Trophoblast cell (in vitro differentiated cells and primary cell): ENCODE data around the gene RASL10B.

ENCODE experiments used
- DNase-seq, 2 donors: peaks; one replicate each; pipeline ENCODE4 v3.0.0-alpha.2; 2016
- H2AFZ ChIP-seq: 2 replicates; pipeline ENCODE4 v1.6.1; 2013; ENCODE audit warnings: low read length, moderate library complexity, mild to moderate bottlenecking; ENCODE audit not compliant: insufficient read depth, poor library complexity
- H2AK5ac ChIP-seq: 2 replicates; pipeline ENCODE4 v1.6.1; 2013; ENCODE audit warnings: mild to moderate bottlenecking, low read length
- H2BK120ac ChIP-seq: 2 replicates; pipeline ENCODE4 v1.6.1; 2013; ENCODE audit warnings: low read length, mild to moderate bottlenecking, moderate library complexity; ENCODE audit not compliant: insufficient read depth, poor library complexity
- H2BK12ac ChIP-seq: 2 replicates; pipeline ENCODE4 v1.6.1; 2013; ENCODE audit warnings: mild to moderate bottlenecking, low read length, moderate library complexity
- H2BK5ac ChIP-seq: 2 replicates; pipeline ENCODE4 v1.6.1; 2013; ENCODE audit warnings: low read length, low read depth, moderate library complexity, mild to moderate bottlenecking; ENCODE audit not compliant: poor library complexity
- H3K14ac ChIP-seq: 2 replicates; pipeline ENCODE4 v1.6.1; 2013; ENCODE audit warnings: mild to moderate bottlenecking, low read length
- H3K18ac ChIP-seq: 2 replicates; pipeline ENCODE4 v1.6.1; 2013; ENCODE audit warnings: mild to moderate bottlenecking, low read length
- H3K23ac ChIP-seq: 2 replicates; pipeline ENCODE4 v1.6.1; 2013; ENCODE audit warnings: low read length
- H3K27ac ChIP-seq: 2 replicates; pipeline ENCODE4 v1.5.1; 2013; ENCODE audit warnings: low read depth, mild to moderate bottlenecking, inconsistent platforms, low read length, moderate library complexity
- H3K27me3 ChIP-seq: 2 replicates; pipeline ENCODE4 v1.6.1; 2013; ENCODE audit warnings: inconsistent platforms, mild to moderate bottlenecking, low read length, moderate library complexity; ENCODE audit not compliant: insufficient read depth
- H3K36me3 ChIP-seq, 2 experiments: 1 replicate in 1 of 2; 2 replicates in 1 of 2; pipeline ENCODE4 v1.6.1; 2013; ENCODE audit warnings: low read length in 2 of 2, mild to moderate bottlenecking in 2 of 2, moderate library complexity in 1 of 2; ENCODE audit not compliant: insufficient read depth in 2 of 2, control insufficient read depth in 1 of 2
- H3K4ac ChIP-seq: 2 replicates; pipeline ENCODE4 v1.6.1; 2013; ENCODE audit warnings: low read depth, mild to moderate bottlenecking, low read length, moderate library complexity
- H3K4me1 ChIP-seq, 2 experiments: 1 replicate in 1 of 2; 2 replicates in 1 of 2; pipeline ENCODE4 v1.6.1; 2013; ENCODE audit warnings: low read length in 2 of 2, mild to moderate bottlenecking in 2 of 2, moderate library complexity in 1 of 2; ENCODE audit not compliant: insufficient read depth in 2 of 2, control insufficient read depth in 1 of 2
- H3K4me2 ChIP-seq: 2 replicates; pipeline ENCODE4 v1.6.1; 2013; ENCODE audit warnings: inconsistent platforms, mild to moderate bottlenecking, low read length, moderate library complexity
- H3K4me3 ChIP-seq: 2 replicates; pipeline ENCODE4 v1.5.1; 2013; ENCODE audit warnings: mild to moderate bottlenecking, low read depth, low read length, inconsistent platforms
- H3K79me1 ChIP-seq: one replicate; pipeline ENCODE4 v1.6.1; 2013; ENCODE audit warnings: low read length
- H3K79me2 ChIP-seq: 2 replicates; pipeline ENCODE4 v1.6.1; 2013; ENCODE audit warnings: low read length, mild to moderate bottlenecking; ENCODE audit not compliant: control insufficient read depth, insufficient read depth, poor library complexity
- H3K9ac ChIP-seq: 2 replicates; pipeline ENCODE4 v1.6.1; 2013; ENCODE audit warnings: mild to moderate bottlenecking, low read length
- H3K9me3 ChIP-seq: 2 replicates; pipeline ENCODE4 v1.6.1; 2013; ENCODE audit warnings: low read depth, mild to moderate bottlenecking, control low read depth, inconsistent platforms, low read length; ENCODE audit not compliant: insufficient read depth
- H4K12ac ChIP-seq: 2 replicates; pipeline ENCODE4 v1.6.1; 2013; ENCODE audit warnings: low read depth, mild to moderate bottlenecking, low read length, moderate library complexity
- H4K8ac ChIP-seq: 2 replicates; pipeline ENCODE4 v1.6.1; 2013; ENCODE audit warnings: low read depth, mild to moderate bottlenecking, low read length, moderate library complexity
- H4K91ac ChIP-seq: one replicate; pipeline ENCODE4 v1.6.1; 2013; ENCODE audit warnings: low read depth, mild to moderate bottlenecking, low read length, moderate library complexity
- WGBS: extraction: QIAGEN DNeasy Blood & Tissue Kit; methylation state at CpG from one replicate; pipeline ENCODE4 v1.1.7; 2013; ENCODE audit warnings: missing lambda C conversion rate; ENCODE audit not compliant: insufficient read length, insufficient coverage; ENCODE audit errors: extremely low coverage; 5-methylcytosine and 5-hydroxymethylcytosine counted together

Gene RASL10B

GRCh38 chr17:35780950-35781349, 49.5 kb downstream of the RASL10B start:
- Histone ChIP-seq H2AFZ (no peak overlapping the region), H4K91ac (no peak overlapping the region), H3K4ac (no peak overlapping the region), H3K27me3 (no peaks in the 10 kb centered on the region), H3K4me2 (no peak overlapping the region), H3K14ac (no peak overlapping the region), H3K9me3 (no peaks in the 10 kb centered on the region), H3K4me1 (peaks cover 18 to 21% of the 10 kb centered on the region in 2 experiments), H2AK5ac (no peak overlapping the region), H3K79me2 (no peaks in the 10 kb centered on the region), H3K4me3 (no peak overlapping the region), H4K8ac (no peak overlapping the region), H3K9ac (no peak overlapping the region), H2BK5ac (no peak overlapping the region), H2BK12ac (no peak overlapping the region), H3K36me3 (peaks cover 0 to 4% of the 10 kb centered on the region in 2 experiments), H3K27ac (no peak overlapping the region), H2BK120ac (no peak overlapping the region), H3K23ac (no peak overlapping the region), H3K79me1 (peaks cover 1% of the 10 kb centered on the region), H3K18ac (no peak overlapping the region), H4K12ac (no peak overlapping the region)
- no peak for DNase-seq
- WGBS, result no CpG with 5 or more reads among the region's 3 CpGs

- H3K9ac ChIP-seq, result no peak overlapping the region
- no CpG with 5 or more reads among the region's 2 CpGs for WGBS
Observed at GRCh38 chr17:35784895-35785294, 53.5 kb downstream of the RASL10B start.

DNA sequence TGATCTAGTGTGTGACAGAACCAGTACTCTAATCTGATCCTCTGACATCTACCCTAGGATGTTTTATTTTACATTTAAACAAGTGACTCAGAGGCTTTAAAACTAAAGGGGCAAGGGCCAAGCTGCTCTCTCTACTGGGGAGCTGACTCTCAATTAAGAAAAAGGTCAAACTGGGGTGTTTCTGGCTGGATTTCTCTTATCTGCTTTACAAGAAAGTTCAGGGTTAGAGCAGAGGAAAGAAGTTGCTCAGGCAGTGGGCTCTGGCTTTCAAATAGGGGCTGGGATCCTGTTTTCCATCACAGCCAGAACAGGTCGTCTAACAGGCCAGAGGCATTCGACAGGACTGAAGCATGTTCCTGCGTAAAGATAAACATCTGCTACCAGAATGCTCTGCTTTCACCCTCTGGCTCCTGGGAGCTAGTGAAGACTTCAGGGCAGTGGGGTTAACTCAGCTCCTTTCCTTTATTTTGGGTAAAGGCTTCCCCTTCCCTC, 55.5 kb downstream of the RASL10B start:
- WGBS, result no CpG with 5 or more reads among the region's 3 CpGs
- Histone ChIP-seq H4K8ac (no peak overlapping the region), H3K9me3 (no peaks in the 10 kb centered on the region)

More at GRCh38 chr17:35784895-35785294, 53.5 kb downstream of the RASL10B start:
- H4K8ac ChIP-seq, result no peak overlapping the region
- no peak overlapping the region for H2AFZ ChIP-seq
- H4K12ac ChIP-seq, result no peak overlapping the region
- no peak overlapping the region for H3K14ac ChIP-seq
- no peak overlapping the region for H3K4me2 ChIP-seq
- H3K27me3 ChIP-seq, result no peaks in the 10 kb centered on the region
- H3K23ac ChIP-seq, result no peak overlapping the region
- H3K4ac ChIP-seq, result no peak overlapping the region
- H2BK12ac ChIP-seq, result peak overlapping the region; percentile 18
- H2AK5ac ChIP-seq, result no peak overlapping the region
- H3K18ac ChIP-seq, result peak overlapping the region; percentile 7
- H3K36me3 ChIP-seq, result no peaks in the 10 kb centered on the region
- H3K79me2 ChIP-seq, result no peaks in the 10 kb centered on the region
- H4K91ac ChIP-seq, result peak overlapping the region; percentile 45
- peaks cover 8% of the 10 kb centered on the region for H3K79me1 ChIP-seq
- no peak for DNase-seq
- H2BK5ac ChIP-seq, result no peak overlapping the region
- H3K9me3 ChIP-seq, result no peaks in the 10 kb centered on the region
- H3K4me3 ChIP-seq, result no peak overlapping the region
- H3K27ac ChIP-seq, result no peak overlapping the region
- H3K4me1 ChIP-seq, result peaks cover 29 to 30% of the 10 kb centered on the region in 2 experiments
- no peak overlapping the region for H2BK120ac ChIP-seq

DNA sequence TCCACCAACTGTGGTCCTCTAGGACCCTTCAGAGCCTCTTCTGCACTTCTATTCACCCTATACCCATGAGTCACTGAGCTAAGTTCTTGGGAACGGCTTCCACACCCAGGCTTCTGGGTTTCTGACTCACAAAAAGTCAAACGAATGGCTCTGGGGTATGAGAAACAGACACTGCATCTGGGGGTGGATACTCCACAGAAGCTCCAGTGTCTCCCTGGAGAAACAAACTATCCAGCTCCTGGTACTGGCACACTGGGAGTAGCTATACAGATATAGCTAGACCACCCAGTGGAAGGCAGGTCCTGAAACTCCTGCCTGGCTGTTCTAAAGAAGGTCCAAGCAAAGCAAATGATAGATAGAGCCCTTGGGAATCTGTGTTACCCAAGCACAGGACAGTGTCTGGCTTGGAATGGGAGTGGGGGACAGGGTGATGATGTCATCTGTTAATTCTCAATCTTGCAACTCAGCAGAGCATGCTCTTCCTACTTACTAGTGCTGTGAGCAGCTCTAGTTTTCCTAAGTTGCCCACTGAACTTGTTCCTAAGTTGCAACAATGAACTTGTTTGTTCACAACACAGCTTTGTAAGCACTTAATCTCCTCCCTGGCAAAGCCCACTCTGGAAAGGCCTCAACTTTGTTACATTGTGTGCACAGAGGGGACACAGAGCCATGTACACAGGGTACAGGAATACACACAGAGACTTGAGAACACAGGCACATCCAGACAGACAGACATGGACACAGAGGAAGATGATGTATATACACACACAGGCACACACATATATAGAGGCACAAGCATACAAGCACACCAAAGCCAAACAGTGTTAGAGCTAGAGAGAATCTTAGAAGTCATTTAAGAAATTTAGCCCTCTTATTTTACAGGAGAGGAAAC, 57.3 kb downstream of the RASL10B start:
- Histone ChIP-seq H4K91ac (peak overlapping the region; percentile 13), H2BK12ac (no peak overlapping the region), H4K8ac (no peak overlapping the region), H3K9me3 (no peaks in the 10 kb centered on the region), H3K4me1 (peaks cover 26 to 31% of the 10 kb centered on the region in 2 experiments), H3K4me3 (no peak overlapping the region), H3K27ac (peak overlapping the region; percentile 91), H3K14ac (no peak overlapping the region), H4K12ac (no peak overlapping the region), H3K18ac (no peak overlapping the region), H3K23ac (no peak overlapping the region), H3K4me2 (peak overlapping the region; percentile 3), H2AFZ (no peak overlapping the region), H3K9ac (no peak overlapping the region), H3K36me3 (no peaks in the 10 kb centered on the region), H3K79me2 (no peaks in the 10 kb centered on the region), H3K4ac (no peak overlapping the region), H2BK5ac (peak overlapping the region; percentile 7), H3K79me1 (peaks cover 7% of the 10 kb centered on the region), H2AK5ac (no peak overlapping the region), H2BK120ac (no peak overlapping the region), H3K27me3 (no peaks in the 10 kb centered on the region)
- no CpG with 5 or more reads among the region's 2 CpGs for WGBS
- DNase-seq, result no peak

More for the DNA sequence above, 55.5 kb downstream of the RASL10B start:
- Histone ChIP-seq H3K18ac (no peak overlapping the region), H3K4me1 (peaks cover 25 to 33% of the 10 kb centered on the region in 2 experiments), H3K27ac (peak overlapping the region; percentile 91), H2AK5ac (no peak overlapping the region), H3K36me3 (no peaks in the 10 kb centered on the region), H3K79me2 (no peaks in the 10 kb centered on the region), H3K14ac (no peak overlapping the region), H2AFZ (no peak overlapping the region), H3K4me3 (no peak overlapping the region), H3K79me1 (peaks cover 8% of the 10 kb centered on the region), H3K9ac (no peak overlapping the region), H2BK5ac (no peak overlapping the region), H4K91ac (peak overlapping the region; percentile 90), H3K4ac (no peak overlapping the region), H2BK120ac (no peak overlapping the region), H4K12ac (no peak overlapping the region), H3K27me3 (no peaks in the 10 kb centered on the region), H3K23ac (no peak overlapping the region), H2BK12ac (no peak overlapping the region), H3K4me2 (no peak overlapping the region)
- DNase-seq, result peak in 1 of 2 donors; percentile 20
